Rectal smooth muscle tissue (tissue), 1 donor: ENCODE measurements around the gene CACNA2D2.

ENCODE experiments used
- H3K27ac ChIP-seq: one replicate; pipeline ENCODE4 v1.7.0; 2013; ENCODE audit warnings: low read depth, low read length, inconsistent platforms
- H3K27me3 ChIP-seq: one replicate; pipeline ENCODE4 v1.7.0; 2013; ENCODE audit warnings: low read length; ENCODE audit not compliant: control insufficient read depth, insufficient read depth
- H3K36me3 ChIP-seq: one replicate; pipeline ENCODE4 v1.7.0; 2013; ENCODE audit warnings: low read length; ENCODE audit not compliant: control insufficient read depth, insufficient read depth
- H3K4me1 ChIP-seq: one replicate; pipeline ENCODE4 v1.7.0; 2013; ENCODE audit warnings: low read length; ENCODE audit not compliant: control insufficient read depth, insufficient read depth
- H3K4me3 ChIP-seq: one replicate; pipeline ENCODE4 v1.7.0; 2013; ENCODE audit warnings: low read length
- H3K9ac ChIP-seq: one replicate; pipeline ENCODE4 v1.7.0; 2013; ENCODE audit warnings: low read length

CACNA2D2 gene

DNA sequence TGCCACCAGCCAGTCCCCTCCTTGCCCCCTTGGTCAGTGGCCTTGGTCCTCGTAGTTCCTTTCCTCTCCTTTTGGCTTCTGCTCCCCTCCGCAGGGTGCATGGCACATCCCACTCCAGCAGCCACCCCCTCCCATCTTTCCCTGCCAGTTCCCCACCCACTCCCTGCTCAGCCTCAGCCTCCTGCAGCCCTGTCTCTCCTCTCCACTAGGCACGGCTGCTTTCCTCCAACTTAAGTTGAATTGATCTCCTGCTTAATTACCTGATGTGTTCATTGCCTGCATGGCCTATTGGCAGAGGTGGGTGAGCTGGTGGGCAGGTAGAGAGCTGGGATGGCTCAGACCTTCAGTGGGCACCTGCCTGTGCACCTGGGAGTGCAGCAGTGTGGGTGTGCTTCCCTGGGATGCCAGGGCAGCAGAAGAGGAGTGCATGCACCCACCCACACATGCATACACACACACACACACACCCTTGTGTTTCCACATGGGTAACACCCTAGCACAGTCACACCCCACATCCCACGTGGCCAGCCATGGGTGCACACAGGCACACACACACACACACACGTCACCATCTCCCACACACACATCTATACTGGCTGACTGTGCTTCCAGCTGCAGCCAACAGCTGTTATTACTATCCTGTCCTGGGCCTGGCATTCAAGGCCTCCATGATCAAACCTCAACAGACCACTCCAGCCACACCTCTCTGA, 33.2 kb upstream of the CACNA2D2 start:
- no peak overlapping the region for H3K9ac ChIP-seq
- peaks cover 5% of the 10 kb centered on the region for H3K27me3 ChIP-seq
- no peak overlapping the region for H3K27ac ChIP-seq
- H3K4me1 ChIP-seq: no peaks in the 10 kb centered on the region
- no peaks in the 10 kb centered on the region for H3K36me3 ChIP-seq
- no peak overlapping the region for H3K4me3 ChIP-seq

- H3K27ac ChIP-seq: no peak overlapping the region
- peaks cover 7% of the 10 kb centered on the region for H3K27me3 ChIP-seq
- no peaks in the 10 kb centered on the region for H3K36me3 ChIP-seq
- no peaks in the 10 kb centered on the region for H3K4me1 ChIP-seq
- H3K4me3 ChIP-seq: no peak overlapping the region
- H3K9ac ChIP-seq: no peak overlapping the region
Observed at GRCh38 chr3:50534681-50535330, 31.4 kb upstream of the CACNA2D2 start.

DNA sequence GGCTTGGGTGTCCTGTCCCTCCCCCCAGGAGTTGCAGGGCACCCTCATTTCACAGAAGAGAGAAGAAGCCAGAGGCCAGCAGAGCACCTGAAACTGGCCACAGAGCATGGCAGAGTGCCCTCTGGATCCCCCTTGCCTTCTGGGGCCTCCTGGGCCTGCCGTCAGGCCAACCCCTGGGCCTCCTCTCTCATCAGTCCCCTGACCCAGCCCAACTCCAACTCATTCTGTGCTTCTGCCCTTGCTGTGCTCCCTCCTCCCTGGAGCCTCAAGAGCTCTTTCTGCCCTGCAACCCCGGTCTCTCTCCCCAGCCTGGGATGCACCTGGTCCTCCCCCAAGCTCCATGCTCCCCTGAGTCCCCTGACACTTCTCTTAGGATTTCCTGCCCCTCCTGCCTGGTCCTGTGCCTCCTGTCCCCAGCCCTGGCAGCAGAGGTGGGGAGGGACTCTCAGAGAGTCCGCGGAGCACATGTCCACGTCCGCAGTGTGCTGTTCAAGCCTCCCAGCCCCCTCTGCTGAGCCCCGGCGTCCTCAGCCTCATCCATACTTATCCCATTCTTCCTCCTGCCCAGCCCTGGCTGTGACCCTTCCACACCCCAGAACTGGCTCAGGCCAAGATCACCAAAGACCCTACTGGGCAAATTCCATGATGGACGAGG, 30.5 kb upstream of the CACNA2D2 start:
- no peaks in the 10 kb centered on the region for H3K4me1 ChIP-seq
- no peak overlapping the region for H3K9ac ChIP-seq
- H3K27me3 ChIP-seq: peaks cover 13% of the 10 kb centered on the region
- H3K27ac ChIP-seq: no peak overlapping the region
- no peak overlapping the region for H3K4me3 ChIP-seq
- no peaks in the 10 kb centered on the region for H3K36me3 ChIP-seq

DNA sequence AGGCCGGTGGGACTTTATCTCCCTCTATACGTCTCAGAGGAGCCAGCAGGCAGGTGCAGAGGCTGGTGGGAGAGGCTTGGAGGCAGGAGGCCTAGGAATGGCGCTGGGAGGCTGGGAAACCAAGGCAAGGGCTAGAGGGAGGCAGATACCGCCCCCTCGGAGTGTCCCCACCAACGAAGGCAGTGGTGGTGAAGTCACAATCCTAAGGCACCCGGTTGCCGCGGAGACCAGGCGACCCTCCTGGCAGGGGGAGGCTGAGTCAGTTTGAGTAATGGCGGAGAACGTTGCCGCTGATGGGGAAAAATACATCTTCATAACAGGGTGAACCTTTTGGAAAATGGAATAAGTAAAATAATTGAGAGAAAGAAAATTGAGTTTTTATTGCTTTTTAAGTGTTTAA, 29.9 kb upstream of the CACNA2D2 start:
- Histone ChIP-seq H3K27ac (no peak overlapping the region), H3K27me3 (peaks cover 13% of the 10 kb centered on the region), H3K36me3 (no peaks in the 10 kb centered on the region), H3K4me1 (no peaks in the 10 kb centered on the region), H3K9ac (no peak overlapping the region), H3K4me3 (no peak overlapping the region)

GRCh38 chr3:50532062-50532705, 28.8 kb upstream of the CACNA2D2 start:
- no peaks in the 10 kb centered on the region for H3K36me3 ChIP-seq
- peaks cover 13% of the 10 kb centered on the region for H3K27me3 ChIP-seq
- H3K4me3 ChIP-seq: no peak overlapping the region
- H3K4me1 ChIP-seq: no peaks in the 10 kb centered on the region
- H3K9ac ChIP-seq: no peak overlapping the region
- H3K27ac ChIP-seq: no peak overlapping the region

- no peak overlapping the region for H3K9ac ChIP-seq
- no peaks in the 10 kb centered on the region for H3K36me3 ChIP-seq
- H3K27ac ChIP-seq: no peak overlapping the region
- H3K27me3 ChIP-seq: peaks cover 8% of the 10 kb centered on the region
- H3K4me1 ChIP-seq: no peaks in the 10 kb centered on the region
- no peak overlapping the region for H3K4me3 ChIP-seq
Observed at GRCh38 chr3:50531201-50531600, 27.8 kb upstream of the CACNA2D2 start.

- no peak overlapping the region for H3K27ac ChIP-seq
- H3K36me3 ChIP-seq: no peaks in the 10 kb centered on the region
- H3K9ac ChIP-seq: no peak overlapping the region
- no peak overlapping the region for H3K4me3 ChIP-seq
- H3K27me3 ChIP-seq: peaks cover 8% of the 10 kb centered on the region
- H3K4me1 ChIP-seq: no peaks in the 10 kb centered on the region
Observed at GRCh38 chr3:50530001-50530970, 26.9 kb upstream of the CACNA2D2 start.

GRCh38 chr3:50525987-50526386, 22.6 kb upstream of the CACNA2D2 start:
- no peaks in the 10 kb centered on the region for H3K4me1 ChIP-seq
- H3K9ac ChIP-seq: no peak overlapping the region
- peaks cover 8% of the 10 kb centered on the region for H3K27me3 ChIP-seq
- H3K4me3 ChIP-seq: no peak overlapping the region
- no peaks in the 10 kb centered on the region for H3K36me3 ChIP-seq
- H3K27ac ChIP-seq: no peak overlapping the region

- Histone ChIP-seq H3K27me3 (peaks cover 8% of the 10 kb centered on the region), H3K4me3 (no peak overlapping the region), H3K27ac (no peak overlapping the region), H3K9ac (no peak overlapping the region), H3K36me3 (no peaks in the 10 kb centered on the region), H3K4me1 (no peaks in the 10 kb centered on the region)
Observed at GRCh38 chr3:50525191-50525910, 21.9 kb upstream of the CACNA2D2 start.

DNA sequence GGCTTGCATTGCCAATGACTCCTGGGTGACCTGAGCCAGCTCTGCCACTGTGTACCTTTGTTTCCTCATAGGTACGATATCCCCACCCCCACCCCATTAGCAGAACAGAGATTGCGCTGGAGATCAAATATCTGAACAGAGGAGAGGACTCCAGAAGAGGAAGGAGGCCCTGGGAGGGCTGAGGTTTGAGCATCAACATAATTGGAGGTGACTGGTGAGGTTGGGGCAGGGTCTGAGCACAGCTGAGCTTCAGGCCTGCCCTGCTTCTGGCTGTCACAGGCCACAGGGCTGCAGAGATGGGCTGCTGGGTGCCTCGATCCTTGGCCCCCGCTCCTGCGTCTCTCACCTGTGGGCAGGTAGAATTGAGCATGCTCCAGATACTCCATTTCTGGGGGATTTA, 21.3 kb upstream of the CACNA2D2 start:
- peaks cover 5% of the 10 kb centered on the region for H3K27me3 ChIP-seq
- no peaks in the 10 kb centered on the region for H3K4me1 ChIP-seq
- no peak overlapping the region for H3K27ac ChIP-seq
- H3K9ac ChIP-seq: no peak overlapping the region
- H3K36me3 ChIP-seq: no peaks in the 10 kb centered on the region
- H3K4me3 ChIP-seq: no peak overlapping the region

GRCh38 chr3:50523279-50523811, 19.9 kb upstream of the CACNA2D2 start:
- no peaks in the 10 kb centered on the region for H3K27me3 ChIP-seq

More at GRCh38 chr3:50523279-50523811, 19.9 kb upstream of the CACNA2D2 start:
- Histone ChIP-seq H3K27ac (no peak overlapping the region), H3K4me1 (no peaks in the 10 kb centered on the region), H3K9ac (no peak overlapping the region), H3K36me3 (no peaks in the 10 kb centered on the region), H3K4me3 (no peak overlapping the region)
